ENCODE results near the gene PXDC1. TPM values are rescaled to one million over a fixed set of nuclear protein-coding genes. Genes with fewer than 3 reads are reported as not detected.
"Not testable (repeated sequence)": the region's sequence is repeated elsewhere in the genome, so short reads cannot be mapped to it uniquely, and the experiment has no call there.

PXDC1 gene
- total RNA-seq, 2 experiments from 2014 or later, result 0.47 TPM; not detected in 1

- H3K36me3 Mint-ChIP-seq, result no peaks in the 10 kb centered on the region
- H3K4me3 Mint-ChIP-seq, result no peak overlapping the region
- peaks cover 2% of the 10 kb centered on the region for H3K9me3 Mint-ChIP-seq (ENCODE audit: low read depth)
- no peak overlapping the region for H3K27ac Mint-ChIP-seq
- peaks cover 9% of the 10 kb centered on the region for H3K27me3 Mint-ChIP-seq
- ATAC-seq (no peak), DNase-seq (no peak)
- H3K4me1 Mint-ChIP-seq, result no peaks in the 10 kb centered on the region
- CTCF ChIA-PET, result interaction anchor here (0.6 kb wide), 1 partner anchor 222 kb away, joined by 3 read pairs; no protein-coding TSS in a partner anchor
Measured at GRCh38 chr6:3775847-3776246, 24.3 kb upstream of the PXDC1 start.

- Mint-ChIP-seq H3K36me3 (no peaks in the 10 kb centered on the region), H3K4me1 (no peaks in the 10 kb centered on the region), H3K27ac (no peak overlapping the region), H3K27me3 (peaks cover 14% of the 10 kb centered on the region), H3K4me3 (no peak overlapping the region), H3K9me3 (ENCODE audit: low read depth) (peaks cover 2% of the 10 kb centered on the region)
- CTCF ChIA-PET, result no interaction called here
- DNase-seq, result no peak
- no peak for ATAC-seq
Measured at GRCh38 chr6:3775386-3775785, 23.9 kb upstream of the PXDC1 start.

- H3K36me3 Mint-ChIP-seq, result no peaks in the 10 kb centered on the region
- H3K4me1 Mint-ChIP-seq, result no peaks in the 10 kb centered on the region
- DNase-seq, result no peak
- no peak overlapping the region for H3K4me3 Mint-ChIP-seq
- no peak overlapping the region for H3K27ac Mint-ChIP-seq
- peaks cover 2% of the 10 kb centered on the region for H3K9me3 Mint-ChIP-seq (ENCODE audit: low read depth)
- ATAC-seq, result no peak
- CTCF ChIA-PET, result no interaction called here
- peaks cover 19% of the 10 kb centered on the region for H3K27me3 Mint-ChIP-seq
Measured at GRCh38 chr6:3773678-3774298, 22.3 kb upstream of the PXDC1 start.

GRCh38 chr6:3772127-3772999 is 20.9 kb upstream of the PXDC1 start:
- H3K9me3 Mint-ChIP-seq (ENCODE audit: low read depth); H3K4me3 Mint-ChIP-seq; ATAC-seq; H3K36me3 Mint-ChIP-seq; H3K27ac Mint-ChIP-seq; DNase-seq; H3K4me1 Mint-ChIP-seq; CTCF ChIA-PET: not testable (repeated sequence)
- H3K27me3 Mint-ChIP-seq, result peaks cover 17% of the 10 kb centered on the region

GRCh38 chr6:3771407-3772011 is 20.0 kb upstream of the PXDC1 start:
- Mint-ChIP-seq H3K27ac (no peak overlapping the region), H3K9me3 (ENCODE audit: low read depth) (peaks cover under 1% of the 10 kb centered on the region), H3K4me1 (no peaks in the 10 kb centered on the region), H3K36me3 (no peaks in the 10 kb centered on the region), H3K4me3 (no peak overlapping the region), H3K27me3 (peaks cover 19% of the 10 kb centered on the region)
- DNase-seq, result no peak
- no peak for ATAC-seq
- CTCF ChIA-PET, result no interaction called here

GRCh38 chr6:3770023-3770720 is 18.7 kb upstream of the PXDC1 start:
- ATAC-seq (no peak), DNase-seq (no peak)
- H3K36me3 Mint-ChIP-seq, result no peaks in the 10 kb centered on the region
- CTCF ChIA-PET, result interaction anchor here (1.0 kb wide), 1 partner anchor 38 kb away, joined by 3 read pairs; no protein-coding TSS in a partner anchor
- H3K4me1 Mint-ChIP-seq, result no peaks in the 10 kb centered on the region
- H3K4me3 Mint-ChIP-seq, result no peak overlapping the region
- no peak overlapping the region for H3K27ac Mint-ChIP-seq
- no peaks in the 10 kb centered on the region for H3K9me3 Mint-ChIP-seq (ENCODE audit: low read depth)
- peaks cover 25% of the 10 kb centered on the region for H3K27me3 Mint-ChIP-seq

GRCh38 chr6:3769610-3770009 is 18.1 kb upstream of the PXDC1 start:
- no peak for DNase-seq
- Mint-ChIP-seq H3K36me3 (no peaks in the 10 kb centered on the region), H3K9me3 (ENCODE audit: low read depth) (no peaks in the 10 kb centered on the region), H3K27me3 (peaks cover 25% of the 10 kb centered on the region), H3K4me1 (no peaks in the 10 kb centered on the region), H3K4me3 (no peak overlapping the region), H3K27ac (no peak overlapping the region)
- no peak for ATAC-seq
- CTCF ChIA-PET, result no interaction called here

- no peak for ATAC-seq
- H3K36me3 Mint-ChIP-seq, result no peaks in the 10 kb centered on the region
Measured at GRCh38 chr6:3768502-3768901, 17.0 kb upstream of the PXDC1 start.

GRCh38 chr6:3767483-3767882 is 16.0 kb upstream of the PXDC1 start:
- H3K9me3 Mint-ChIP-seq (ENCODE audit: low read depth); H3K4me1 Mint-ChIP-seq; ATAC-seq; CTCF ChIA-PET; H3K4me3 Mint-ChIP-seq; DNase-seq; H3K36me3 Mint-ChIP-seq; H3K27ac Mint-ChIP-seq: not testable (repeated sequence)
- peaks cover 25% of the 10 kb centered on the region for H3K27me3 Mint-ChIP-seq

More at GRCh38 chr6:3768502-3768901, 17.0 kb upstream of the PXDC1 start:
- Mint-ChIP-seq H3K27me3 (peaks cover 25% of the 10 kb centered on the region), H3K4me3 (no peak overlapping the region), H3K9me3 (ENCODE audit: low read depth) (no peaks in the 10 kb centered on the region), H3K4me1 (no peaks in the 10 kb centered on the region), H3K27ac (no peak overlapping the region)
- CTCF ChIA-PET, result no interaction called here
- no peak for DNase-seq

- ATAC-seq (no peak), DNase-seq (no peak)
- H3K4me1 Mint-ChIP-seq, result no peaks in the 10 kb centered on the region
- H3K27me3 Mint-ChIP-seq, result peaks cover 24% of the 10 kb centered on the region
- no peaks in the 10 kb centered on the region for H3K36me3 Mint-ChIP-seq
- H3K4me3 Mint-ChIP-seq, result no peak overlapping the region
- no peak overlapping the region for H3K27ac Mint-ChIP-seq
- no peaks in the 10 kb centered on the region for H3K9me3 Mint-ChIP-seq (ENCODE audit: low read depth)
- CTCF ChIA-PET, result interaction anchor here (0.7 kb wide), 1 partner anchor 83 kb away, joined by 3 read pairs; the partner anchor contains the start of gene FAM50B
Measured at GRCh38 chr6:3766214-3766613, 14.7 kb upstream of the PXDC1 start.

- H3K4me3 Mint-ChIP-seq, result no peak overlapping the region
- H3K9me3 Mint-ChIP-seq (ENCODE audit: low read depth), result no peaks in the 10 kb centered on the region
- no peaks in the 10 kb centered on the region for H3K4me1 Mint-ChIP-seq
- peaks cover 16% of the 10 kb centered on the region for H3K27me3 Mint-ChIP-seq
- ATAC-seq, result no peak
- H3K36me3 Mint-ChIP-seq, result no peaks in the 10 kb centered on the region
- CTCF ChIA-PET, result no interaction called here
- DNase-seq, result no peak
- H3K27ac Mint-ChIP-seq, result no peak overlapping the region
Measured at GRCh38 chr6:3765415-3765814, 13.9 kb upstream of the PXDC1 start.

GRCh38 chr6:3764516-3765335 is 13.2 kb upstream of the PXDC1 start:
- DNase-seq (no peak), ATAC-seq (no peak)
- no peak overlapping the region for H3K27ac Mint-ChIP-seq
- CTCF ChIA-PET, result no interaction called here
- H3K36me3 Mint-ChIP-seq, result no peaks in the 10 kb centered on the region
- H3K27me3 Mint-ChIP-seq, result peaks cover 10% of the 10 kb centered on the region
- H3K4me3 Mint-ChIP-seq, result no peak overlapping the region
- no peaks in the 10 kb centered on the region for H3K4me1 Mint-ChIP-seq
- H3K9me3 Mint-ChIP-seq (ENCODE audit: low read depth), result no peaks in the 10 kb centered on the region

GRCh38 chr6:3762852-3763251 is 11.3 kb upstream of the PXDC1 start:
- DNase-seq (no peak), ATAC-seq (no peak)
- Mint-ChIP-seq H3K4me1 (no peaks in the 10 kb centered on the region), H3K36me3 (no peaks in the 10 kb centered on the region), H3K27ac (no peak overlapping the region), H3K9me3 (ENCODE audit: low read depth) (no peaks in the 10 kb centered on the region), H3K27me3 (peaks cover 8% of the 10 kb centered on the region), H3K4me3 (no peak overlapping the region)
- CTCF ChIA-PET, result no interaction called here
